ENCODE measurements around the gene RAB3C.

Gene RAB3C

DNA sequence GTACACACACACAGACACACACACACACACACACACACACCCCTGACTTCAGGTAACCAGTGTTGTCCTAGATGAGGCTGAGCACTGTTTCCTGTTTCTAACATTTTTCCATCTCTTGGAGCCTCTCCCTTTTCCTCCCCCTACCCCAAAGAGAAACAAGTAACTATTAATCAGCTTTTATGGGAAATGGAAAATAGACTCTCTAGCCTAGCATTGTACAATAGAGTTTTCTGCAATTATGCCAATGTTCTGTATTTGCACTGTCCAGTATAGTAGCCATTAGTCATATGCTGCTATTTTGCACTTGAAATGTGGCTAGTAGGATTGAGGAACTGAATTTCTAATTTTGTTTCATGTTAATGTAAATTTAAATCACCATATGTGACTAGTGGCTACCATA lies 33.1 kb downstream of the RAB3C start:
- DNase-seq: no peak

DNA sequence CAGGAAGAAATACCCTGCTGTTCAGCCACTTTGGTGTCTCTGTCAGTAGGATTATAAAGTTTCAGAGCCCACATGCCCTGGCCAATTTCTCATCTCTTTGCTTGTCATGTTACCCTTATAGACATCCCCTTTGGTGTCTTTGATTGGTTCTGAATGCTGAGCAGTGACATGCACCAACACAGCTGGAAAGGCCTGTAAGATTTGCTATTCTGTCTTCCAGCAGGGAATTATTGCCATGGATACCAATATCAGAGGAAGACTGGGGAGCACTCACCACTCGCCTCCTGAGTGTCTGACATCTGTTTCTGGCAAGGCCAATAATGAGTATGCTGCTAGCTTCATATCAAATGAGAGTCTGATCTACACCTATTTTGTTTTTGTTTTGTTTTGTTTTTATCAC lies 34.4 kb downstream of the RAB3C start:
- DNase-seq: no peak

DNA sequence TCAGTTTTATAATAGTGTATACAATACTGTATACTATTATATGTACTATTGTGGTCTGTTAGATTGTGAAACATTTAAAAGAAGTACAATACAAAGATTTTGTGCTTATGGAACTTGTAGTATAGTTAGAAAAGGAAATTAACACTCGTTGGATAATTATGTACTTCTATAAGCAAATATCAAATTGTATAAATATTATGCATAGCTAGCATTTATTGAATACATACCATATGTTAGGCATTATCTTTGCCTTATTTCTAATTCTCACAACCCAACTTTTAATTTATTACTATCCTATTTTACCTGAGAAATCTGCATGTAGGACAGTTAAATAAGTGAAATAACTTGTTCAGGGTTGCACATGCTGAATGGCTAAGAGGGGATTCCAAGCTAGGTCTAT lies 37.5 kb downstream of the RAB3C start:
- DNase-seq: no peak

DNA sequence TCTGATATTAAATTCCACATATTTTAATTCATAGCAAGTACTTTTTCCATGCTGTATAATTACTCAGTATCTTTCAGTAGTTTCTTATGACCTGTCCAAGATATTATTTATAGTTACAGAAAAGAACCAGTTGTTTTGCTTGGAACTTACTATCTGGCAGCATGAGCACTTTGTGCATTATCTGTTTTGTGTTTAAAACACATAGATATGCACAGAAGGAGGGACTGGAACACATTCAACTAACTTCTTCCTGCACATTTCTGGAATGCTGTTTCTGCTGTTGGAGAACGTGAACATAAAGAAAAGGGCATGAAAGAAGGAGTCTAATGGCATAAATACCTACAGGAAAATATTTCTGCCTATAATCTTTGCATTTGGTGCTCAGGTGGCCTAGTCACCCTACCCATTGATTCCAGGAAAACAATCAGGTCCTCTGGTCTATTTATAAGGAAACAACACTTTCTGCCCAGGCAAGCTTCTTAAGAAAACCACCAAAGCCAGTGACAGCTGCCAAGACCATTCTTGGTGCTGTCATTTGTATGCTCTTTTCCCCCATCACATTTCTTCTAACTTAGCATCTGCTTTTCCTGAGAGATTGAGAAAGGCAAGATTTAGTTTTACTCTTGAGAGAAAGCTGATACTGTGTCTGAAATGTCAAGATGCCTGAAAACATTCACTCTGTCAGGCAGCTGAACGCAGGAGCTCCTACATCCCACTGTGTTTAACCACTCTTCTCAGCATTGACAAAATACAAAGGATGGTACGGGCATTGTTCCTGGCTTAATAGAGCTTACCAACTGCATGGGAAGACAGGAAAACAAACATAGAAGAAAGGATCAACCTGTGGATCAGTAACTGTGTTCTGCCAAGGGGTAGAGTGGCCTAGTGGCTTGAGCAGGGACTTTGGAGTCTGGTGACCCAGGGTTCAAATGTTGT lies 40.3 kb downstream of the RAB3C start:
- DNase-seq: no peak

DNA sequence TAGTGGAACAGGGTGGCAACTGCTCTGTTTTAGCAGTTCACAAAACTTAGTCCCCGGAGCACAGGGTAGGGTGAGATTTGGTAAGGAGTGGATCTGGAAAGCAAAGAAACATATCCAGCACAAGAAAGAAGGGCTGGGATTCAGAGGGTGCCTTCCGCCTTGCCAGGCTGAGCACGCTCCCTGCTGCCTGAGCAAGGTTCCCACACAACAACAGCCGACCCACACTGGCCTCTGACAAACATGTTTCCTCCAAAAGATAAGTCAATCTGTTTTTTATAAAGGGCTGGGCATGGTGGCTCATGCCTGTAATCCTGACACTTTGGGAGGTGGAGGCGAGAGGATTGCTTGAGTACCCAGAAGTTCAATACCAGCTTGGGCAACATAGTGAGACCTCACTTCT lies 45.8 kb downstream of the RAB3C start:
- no peak for DNase-seq

DNA sequence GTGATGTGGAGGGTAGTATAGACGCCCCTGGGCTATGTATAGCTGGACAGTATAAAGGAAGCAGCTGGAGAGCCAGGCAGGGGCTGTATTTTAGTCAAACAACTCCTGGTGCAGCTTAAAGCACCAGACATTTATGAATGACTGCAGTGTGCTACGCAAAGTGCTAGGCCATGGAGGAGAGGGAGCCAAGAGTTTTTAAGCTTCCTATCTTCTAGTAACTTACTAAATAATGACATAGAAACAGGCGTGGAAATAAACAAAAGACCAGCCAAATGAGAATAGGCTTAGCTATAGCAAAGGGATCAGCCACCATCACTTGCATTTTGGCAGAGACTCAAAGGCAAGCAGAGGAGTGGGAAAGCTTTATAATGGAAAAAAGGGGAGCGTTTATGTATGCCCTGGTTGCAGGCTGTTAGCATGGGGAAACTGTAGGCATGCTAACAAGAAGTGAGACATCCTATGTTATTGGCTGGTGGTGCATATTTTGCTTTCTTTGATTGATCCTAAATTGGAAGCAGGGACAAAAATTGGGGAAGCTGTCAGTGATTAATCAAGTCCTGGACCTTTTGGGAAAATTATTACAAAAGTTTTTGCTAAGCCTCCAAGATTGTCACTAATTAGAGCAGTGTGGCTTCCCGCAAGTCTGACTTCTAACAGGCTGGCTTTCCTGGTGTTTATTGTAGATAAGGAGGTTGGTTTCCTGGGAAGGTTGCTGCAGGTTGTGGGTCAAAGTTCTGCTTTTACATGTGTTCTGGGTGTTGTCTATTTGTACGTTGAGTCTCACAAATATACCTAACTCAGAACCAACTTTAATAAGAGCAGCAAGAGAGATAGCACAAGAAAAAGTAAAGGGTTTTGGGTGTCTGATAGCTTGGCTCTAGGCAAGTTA lies 46.6 kb downstream of the RAB3C start:
- DNase-seq: no peak

DNA sequence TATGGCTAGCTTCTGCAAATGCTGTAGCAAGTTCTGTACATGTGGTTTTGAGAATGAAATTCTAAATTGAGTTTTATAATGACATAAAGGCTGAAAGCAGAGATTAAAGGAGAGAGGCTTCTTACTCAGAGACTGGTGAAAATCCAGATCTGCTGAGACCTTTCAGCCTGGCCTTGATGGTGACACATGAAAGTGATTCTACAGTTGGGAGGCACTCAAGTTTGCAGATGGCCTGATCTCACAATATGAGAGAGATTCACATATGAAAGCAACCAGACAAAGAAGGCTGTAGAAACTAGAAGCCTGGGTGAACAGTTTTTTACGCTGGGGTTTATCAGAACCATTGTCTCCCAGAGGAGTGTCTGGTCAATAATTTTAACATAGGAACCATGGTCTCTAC lies 49.0 kb downstream of the RAB3C start:
- no peak for DNase-seq

DNA sequence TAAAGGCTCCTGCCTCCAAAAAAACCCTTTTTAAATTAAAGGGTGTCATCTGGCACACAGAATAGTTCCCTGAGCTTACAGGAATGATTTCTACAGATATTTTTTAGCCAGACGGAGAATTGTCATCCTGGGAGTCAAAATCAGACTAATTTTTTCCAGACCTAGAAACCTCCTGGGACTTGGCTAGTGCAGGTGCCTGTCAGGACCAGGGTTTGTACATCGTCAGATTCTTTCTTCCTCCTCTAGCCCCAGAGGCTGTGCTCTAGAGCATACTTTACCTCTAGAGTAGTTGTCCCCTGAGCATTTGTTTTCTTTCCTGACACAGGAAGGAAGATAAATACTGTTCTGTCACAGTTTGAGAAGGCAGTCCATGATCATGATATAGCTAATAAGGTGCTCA lies 52.5 kb downstream of the RAB3C start:
- no peak for DNase-seq

DNA sequence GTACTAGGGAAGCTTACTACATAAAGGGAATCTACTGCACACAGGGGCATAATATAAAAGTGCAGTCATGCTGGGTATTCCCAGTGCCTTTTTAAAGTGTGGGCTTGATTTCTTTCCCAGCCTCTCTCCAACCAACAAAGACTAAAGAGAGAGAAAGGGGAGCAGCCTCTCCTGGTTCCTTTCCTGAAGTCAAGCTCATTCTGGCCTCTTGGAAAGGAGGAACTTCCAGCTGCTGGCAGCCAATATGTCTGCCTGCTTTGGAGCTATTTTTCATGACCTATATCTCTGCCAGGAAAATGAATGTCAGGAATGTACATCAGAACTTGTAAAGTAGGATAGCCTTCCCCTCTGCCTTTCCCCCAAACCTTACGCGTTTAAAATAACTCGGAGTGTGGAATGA lies 57.1 kb downstream of the RAB3C start:
- DNase-seq: no peak

DNA sequence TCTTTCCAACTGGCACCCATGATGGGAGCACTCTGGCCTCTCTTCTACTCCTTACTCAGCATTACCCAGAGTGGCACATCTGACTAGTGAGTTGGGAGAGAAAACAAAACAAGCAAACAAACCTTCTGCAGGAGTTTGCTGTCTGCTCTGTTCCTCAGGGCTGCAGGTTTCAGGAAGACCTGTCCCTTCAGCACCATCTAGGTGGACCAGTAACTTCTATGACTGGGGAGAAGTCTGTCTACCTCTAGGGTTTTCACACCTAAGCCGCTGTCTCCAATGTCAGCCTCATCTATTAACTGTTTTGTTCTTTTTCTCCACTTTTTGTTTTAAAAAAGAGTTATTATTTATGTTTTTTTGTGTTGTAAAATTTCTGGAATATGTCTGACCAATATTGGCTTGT lies 58.7 kb downstream of the RAB3C start:
- no peak for DNase-seq

DNA sequence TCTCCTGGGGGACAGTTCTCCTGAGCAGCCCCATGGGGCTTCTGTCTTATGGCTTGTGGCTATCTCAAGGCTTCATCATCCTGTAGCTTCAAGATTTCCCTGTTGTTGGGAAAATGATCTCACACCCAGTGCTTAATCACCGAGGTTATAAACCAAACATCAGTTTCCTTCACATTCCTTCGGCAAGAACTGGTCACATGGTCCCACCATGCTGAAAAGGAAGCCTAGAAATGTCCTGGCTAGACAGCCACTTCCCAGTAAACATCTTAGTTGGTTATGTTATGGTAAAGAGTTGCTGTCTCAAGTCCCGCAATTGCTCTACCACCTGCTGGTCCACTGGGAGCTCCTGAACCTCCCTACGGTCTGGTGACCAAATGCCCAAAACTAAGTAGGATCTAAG lies 66.0 kb downstream of the RAB3C start:
- DNase-seq: no peak

DNA sequence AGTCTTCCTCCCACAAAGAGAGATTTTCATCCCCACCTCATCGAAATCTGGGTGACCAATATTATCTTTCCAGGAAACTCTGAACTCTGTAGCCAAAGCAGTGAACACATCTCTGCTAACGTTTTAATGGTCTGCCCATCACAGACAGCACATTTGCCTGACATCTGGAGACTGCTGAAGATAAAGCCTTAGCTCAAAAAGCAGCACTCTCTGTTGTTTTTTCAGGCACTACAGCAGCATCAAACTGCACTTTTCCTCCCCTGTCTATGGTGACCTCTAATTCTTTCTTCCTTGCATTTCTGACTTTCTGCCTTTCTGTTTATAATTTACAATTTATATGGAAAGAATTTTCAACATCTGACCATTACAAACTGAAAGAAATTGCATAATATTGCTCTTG lies 66.8 kb downstream of the RAB3C start:
- DNase-seq: no peak

DNA sequence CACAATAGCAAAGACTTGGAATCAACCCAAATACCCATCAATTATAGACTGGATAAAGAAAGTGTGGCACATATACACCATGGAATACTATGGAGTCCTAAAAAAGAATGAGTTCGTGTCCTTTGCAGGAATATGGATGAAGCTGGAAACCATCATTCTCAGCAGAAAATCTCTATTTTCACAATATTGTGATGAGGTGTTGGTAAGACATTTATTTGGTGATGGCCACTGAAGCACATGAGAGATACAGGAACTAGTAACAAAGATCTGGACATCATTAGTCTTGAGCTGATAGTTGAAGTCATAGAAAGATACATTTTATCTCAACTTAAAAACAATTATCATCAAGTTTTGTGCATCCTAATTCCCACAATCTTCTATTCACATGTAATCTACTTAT lies 70.6 kb downstream of the RAB3C start:
- no peak for DNase-seq

DNA sequence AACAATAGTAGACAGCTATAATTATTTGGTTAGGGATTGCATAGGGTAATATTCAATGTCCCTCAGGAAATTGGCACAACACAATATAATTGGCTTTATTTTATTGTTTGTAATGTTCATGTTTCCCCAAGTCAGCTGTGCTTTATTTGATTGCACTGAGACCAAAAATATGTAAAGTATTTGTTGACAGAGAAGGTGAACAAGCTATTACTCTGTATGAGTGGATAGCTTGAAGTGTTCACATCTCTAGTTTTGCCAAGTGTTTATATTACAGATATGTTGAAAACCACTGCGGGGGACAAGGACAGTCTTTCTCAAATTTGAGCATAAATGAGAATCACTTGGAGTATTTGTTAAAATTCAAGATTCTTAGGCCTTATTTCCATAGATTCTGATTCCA lies 83.3 kb downstream of the RAB3C start:
- no peak for DNase-seq

DNA sequence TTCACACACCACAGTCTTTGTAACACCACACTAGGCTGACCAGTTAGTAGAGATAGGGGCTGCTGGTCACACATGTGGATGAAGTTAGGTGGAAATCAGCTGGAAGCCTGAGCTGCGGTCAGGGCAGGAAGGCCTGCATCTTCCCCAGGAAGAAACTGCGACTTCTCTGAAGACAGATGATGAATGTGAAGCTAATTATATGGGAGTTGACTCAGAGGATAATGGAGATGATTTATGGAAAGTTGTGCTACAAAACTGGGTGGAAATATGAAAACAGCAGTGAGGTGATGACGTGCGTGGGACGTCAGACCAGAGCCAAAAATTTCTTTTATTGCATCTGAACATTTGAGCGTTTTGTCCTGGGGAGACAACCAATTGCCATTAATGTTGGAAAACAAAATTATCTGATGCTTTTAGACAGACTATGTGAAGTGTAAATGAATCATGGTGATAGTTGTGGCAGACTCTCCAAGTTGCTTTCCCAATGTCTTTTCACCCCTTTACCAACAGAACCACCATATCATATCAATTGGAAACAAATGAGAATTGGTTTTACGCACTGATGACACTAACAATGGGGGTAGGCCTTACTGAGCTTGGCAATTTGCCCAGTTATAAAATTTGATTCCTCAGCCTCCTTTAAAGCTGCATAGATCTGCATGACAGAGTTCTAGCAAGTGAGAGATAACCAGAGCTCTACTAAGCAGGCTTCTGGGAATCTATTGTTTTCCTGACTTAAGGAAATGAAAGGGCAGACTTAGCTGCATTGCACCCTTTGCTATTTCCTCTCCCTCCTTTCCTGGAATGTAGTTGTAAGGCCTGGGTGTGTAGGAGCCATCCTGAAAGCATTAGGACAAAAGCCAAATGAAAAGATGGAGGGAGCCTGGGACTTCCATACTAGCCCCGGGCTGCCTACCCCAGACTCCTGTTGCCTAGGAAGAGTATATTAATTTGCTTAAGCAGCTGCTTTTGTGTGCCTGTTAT lies 84.0 kb downstream of the RAB3C start:
- peak; percentile 61 for DNase-seq

DNA sequence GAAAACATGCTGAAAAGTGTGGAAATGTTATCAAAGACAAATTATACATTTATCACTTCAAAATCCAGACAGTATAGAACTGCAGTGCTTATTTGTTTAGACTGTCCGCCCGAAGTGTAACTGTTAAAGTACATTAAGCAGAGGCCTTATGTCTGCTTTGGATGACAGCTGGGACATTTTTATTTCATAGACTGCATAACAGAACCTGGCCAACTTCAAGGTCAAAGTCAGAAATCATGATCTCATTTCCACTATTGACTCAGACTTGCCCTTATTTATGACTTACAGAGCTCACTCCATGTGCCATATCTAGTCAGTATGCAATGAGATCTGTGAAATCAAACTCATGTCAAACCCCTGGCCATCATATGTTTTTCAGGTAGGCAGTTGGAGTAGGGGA lies 87.7 kb downstream of the RAB3C start:
- DNase-seq: no peak

DNA sequence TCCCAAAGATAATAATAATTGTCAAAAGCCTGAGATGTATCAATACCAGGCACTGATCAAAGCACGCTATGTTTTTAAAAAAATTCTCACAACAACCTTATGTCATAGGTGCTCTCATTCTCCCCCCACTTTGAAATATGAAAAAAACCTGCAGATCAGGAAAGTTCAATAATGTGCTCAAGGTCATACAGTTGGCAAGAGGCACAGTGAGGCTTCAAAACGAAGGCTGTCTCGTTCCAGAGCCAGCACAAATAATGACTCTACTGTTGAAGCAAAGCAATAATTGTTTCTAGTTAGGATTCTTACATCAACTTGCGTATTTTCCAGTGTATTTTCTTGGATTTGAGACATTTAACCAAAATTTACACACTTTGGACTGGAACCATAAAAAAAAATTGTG lies 88.3 kb downstream of the RAB3C start:
- no peak for DNase-seq

DNA sequence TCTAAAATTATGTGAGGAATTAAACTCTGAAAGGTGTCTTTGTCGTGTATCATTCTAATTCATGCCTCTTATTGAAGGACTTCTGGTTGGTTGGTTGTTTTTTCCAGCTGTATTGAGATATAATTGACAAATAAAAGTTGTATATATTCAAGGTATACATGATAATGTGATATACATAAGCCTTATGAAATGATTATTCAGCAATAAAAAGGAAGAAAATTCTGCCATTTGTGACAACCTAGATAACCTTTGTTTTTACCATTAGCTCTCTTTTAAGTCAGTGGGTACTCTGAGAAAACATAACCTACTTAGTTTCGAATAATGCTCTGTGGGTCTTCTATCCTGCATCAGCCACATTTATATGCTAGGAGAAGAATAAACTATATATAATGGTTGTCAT lies 89.6 kb downstream of the RAB3C start:
- no peak for DNase-seq

DNA sequence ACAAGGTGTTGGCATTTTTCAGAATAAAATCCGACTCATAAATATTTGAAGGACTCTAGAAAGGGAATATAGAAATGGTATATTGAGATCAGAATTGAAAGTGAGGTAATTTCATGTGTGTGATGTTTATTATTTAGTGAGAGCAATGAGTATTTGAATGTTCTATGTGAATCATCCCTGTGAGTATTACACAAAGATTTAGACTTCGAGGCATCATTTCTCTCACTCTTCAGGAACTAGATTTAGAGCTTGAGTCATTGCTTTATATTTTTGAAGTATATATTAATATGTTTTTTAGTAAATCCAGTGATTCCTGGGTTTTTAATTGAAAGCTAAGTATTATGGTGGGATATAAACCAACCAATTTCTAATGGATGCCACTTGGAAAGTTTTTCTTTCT lies 91.2 kb downstream of the RAB3C start:
- no peak for DNase-seq

DNA sequence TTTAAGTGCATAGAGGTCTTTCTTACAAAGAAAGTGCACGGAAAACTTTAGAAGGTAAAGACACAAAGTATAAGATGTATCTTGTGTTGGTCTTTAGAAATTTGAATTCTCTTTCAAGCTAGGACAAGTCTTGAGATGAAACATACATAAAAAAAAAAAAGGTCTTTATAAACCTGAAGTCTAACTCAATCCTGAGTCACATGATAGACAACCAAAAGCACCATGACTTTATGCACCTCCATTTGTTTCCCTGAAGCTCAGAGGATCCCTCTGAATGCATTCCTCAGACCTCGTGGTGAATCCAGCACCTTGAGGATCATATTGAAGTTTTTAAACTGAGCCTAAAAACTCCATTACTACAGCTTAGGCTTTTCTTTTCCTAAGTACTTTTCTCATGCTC lies 91.8 kb downstream of the RAB3C start:
- no peak for DNase-seq

DNA sequence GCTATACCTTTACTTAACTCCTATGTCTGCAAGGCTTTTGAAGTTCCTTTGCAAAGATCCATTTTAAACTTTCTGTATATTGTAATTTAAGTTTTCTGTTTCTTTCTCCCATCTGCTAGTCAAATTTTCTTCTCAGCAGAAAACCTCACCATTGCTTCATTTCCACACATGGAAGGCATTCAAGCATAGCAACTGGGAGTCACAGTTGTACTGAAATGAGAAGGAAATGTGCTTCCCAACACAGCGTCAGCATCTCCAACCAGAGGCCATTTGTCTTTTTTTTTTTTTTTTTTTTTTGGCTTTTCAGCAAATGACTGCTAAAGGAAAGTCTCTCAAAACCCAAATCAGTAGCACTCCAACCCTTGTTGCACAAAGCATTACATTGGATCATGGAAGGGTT lies 92.5 kb downstream of the RAB3C start:
- DNase-seq: no peak

DNA sequence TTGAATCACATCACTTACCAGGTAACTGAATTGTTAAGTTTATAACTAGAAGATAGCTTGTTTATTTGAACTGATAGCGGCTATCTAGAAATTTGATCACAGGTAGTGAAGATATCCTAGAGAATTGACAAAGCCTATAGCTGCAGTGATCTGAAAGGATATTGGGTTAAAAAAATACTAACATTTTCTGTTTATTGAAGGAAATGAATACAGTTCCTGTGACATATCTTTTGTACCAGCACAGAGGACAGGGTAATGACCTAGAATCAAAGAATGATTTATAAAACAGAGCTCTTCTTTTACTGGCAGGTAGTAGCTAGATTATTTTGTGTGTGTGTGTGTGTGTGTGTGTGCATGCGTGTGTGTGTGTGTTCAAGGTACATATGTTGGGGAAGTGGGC lies 94.8 kb downstream of the RAB3C start:
- no peak for DNase-seq

DNA sequence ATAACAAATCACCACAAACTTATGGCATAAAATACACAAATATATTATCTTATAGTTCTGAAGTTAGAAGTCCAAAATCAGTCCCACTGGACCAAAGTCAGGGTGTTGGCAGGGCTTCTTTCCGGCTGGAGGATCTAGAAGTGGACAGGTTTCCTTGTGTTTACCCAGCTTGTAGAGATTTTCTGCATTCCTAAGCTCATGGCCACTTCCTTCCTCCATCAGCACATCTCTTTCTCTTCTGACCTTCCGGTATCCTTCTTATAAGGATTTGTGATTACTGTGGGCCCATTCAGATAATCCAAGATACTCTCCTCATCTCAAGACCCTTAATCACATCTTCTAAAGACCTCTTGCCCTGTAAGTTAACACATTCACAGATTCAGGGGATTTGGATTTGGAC lies 97.6 kb downstream of the RAB3C start:
- DNase-seq: no peak

Measured in NCI-H2227 treated with DMSO at 0.1 percent for 48 hours (cell line).